Heart right ventricle (tissue), 16 donors: ENCODE results near the gene CHST1. TPM values are rescaled to one million over a fixed set of nuclear protein-coding genes. Genes with fewer than 3 reads are reported as not detected.

Experiments used
- ATAC-seq, 8 donors: fragments of 200-7000 bp; cut with Tn5 transposase; one replicate each; pipeline ENCODE4 v1.9.1; 2020; ENCODE audit warnings: mild to moderate bottlenecking in 8 of 8, moderate library complexity in 8 of 8, moderate number of reproducible peaks in 1 of 8
- DNase-seq, 2 donors: peaks; one replicate each; pipeline ENCODE4 v3.0.0-alpha.2; 2020
- H3K27ac ChIP-seq, 10 donors: fragments of 200-600 bp; sonication (generic) in 2 of 10; one replicate each; pipeline versions ENCODE4 v1.5.0 to v1.8.0; 2020 to 2022; ENCODE audit warnings: mild to moderate bottlenecking in 3 of 10
- H3K27me3 ChIP-seq, 7 donors: fragments of 200-600 bp; one replicate each; pipeline ENCODE4 v1.8.0; 2021 to 2022; ENCODE audit warnings: mild to moderate bottlenecking in 2 of 7
- H3K36me3 ChIP-seq, 9 donors: fragments of 200-600 bp; sonication (generic) in 1 of 9; one replicate each; pipeline versions ENCODE4 v1.5.0 to v1.8.0; 2020 to 2022; ENCODE audit warnings: mild to moderate bottlenecking in 2 of 9
- H3K4me1 ChIP-seq, 9 donors: fragments of 200-600 bp; sonication (generic) in 1 of 9; one replicate each; pipeline versions ENCODE4 v1.5.0 to v1.8.0; 2020 to 2022; ENCODE audit warnings: mild to moderate bottlenecking in 4 of 9
- H3K4me3 ChIP-seq, 10 donors: fragments of 200-600 bp; sonication (generic) in 2 of 10; one replicate each; pipeline versions ENCODE4 v1.5.0 to v1.8.0; 2020 to 2022; ENCODE audit warnings: mild to moderate bottlenecking in 7 of 10, moderate library complexity in 2 of 10
- H3K9me3 ChIP-seq, 11 donors: fragments of 200-600 bp in 10 of 11; sonication (generic) in 2 of 11; one replicate each; pipeline versions ENCODE4 v1.5.0 to v1.8.0; 2013 to 2022; ENCODE audit warnings: mild to moderate bottlenecking in 2 of 11, control low read depth in 1 of 11, moderate library complexity in 1 of 11
- CTCF ChIP-seq, 9 donors: fragments of 200-600 bp; sonication (generic) in 2 of 9; IDR thresholded peaks; one replicate each; pipeline versions ENCODE4 v1.5.0 to v1.8.0; 2021 to 2022; ENCODE audit warnings: antibody characterized with exemption in 9 of 9, mild to moderate bottlenecking in 5 of 9, moderate library complexity in 1 of 9
- WGBS, 2 donors: extraction: QIAGEN DNeasy Blood & Tissue Kit; methylation state at CpG; one replicate each; pipeline ENCODE4 v1.1.7; 2013; ENCODE audit warnings: inconsistent platforms in 1 of 2; 5-methylcytosine and 5-hydroxymethylcytosine counted together
- intact Hi-C, 10 donors: fragments of 100-400 bp; cut with DNase I; formaldehyde crosslinking; loops; one replicate each; pipeline versions ENCODE4 v1.11.1 to v1.14.2; 2022
- polyA plus RNA-seq, 2 donors: library from polyadenylated mRNA; stranded (reverse); fragments of 200-250 nt; gene quantifications; one replicate each; pipeline ENCODE4 v1.2.3, GENCODE V29; 2013
- total RNA-seq, 10 donors: library from RNA; stranded (reverse); fragmentation: NEBNext Ultra II Directional in 3 of 10; extraction: Animal tissue kit (Norgen Biotek cat#: 25700) in 3 of 10; gene quantifications; one replicate each; pipeline versions ENCODE4 v1.2.1 to v1.2.4, GENCODE V29; 2021 to 2023
- donor health status: Arrhythmogenic right ventricular cardiomyopathy.
- donor health status: ischemic (EF 13 %, LVEDD 7.1; RV severe dilation, severe dysfunction).
- donor health status: healthy with polysubstance abuse.
- donor health status: DM: no; HTN: yes; CAD: no.
- donor health status: DM: no; HTN: no; CAD: no.
- donor health status: ischemic (EF 25% LVEDD 6.9; RV normal size, moderate dysfunction).
- donor health status: ischemic (EF 25% LVEDD 5.7; RV mildly dilated, moderate dysfunction).
- donor health status: healthy.
- donor health status: DM: yes; HTN: yes; CAD: no.
- donor health status: Ischemic cardiomyopathy.
- donor health status: ischemic (EF 35%, LVEDD 5.7; RV mildly dilated, moderate dysfunction).
- donor health status: nonischemic (EF 11% LVEDD 7.7; RV severe dilation, severe dysfunction).
- donor health status: DM: yes; HTN: yes; CAD: no.
- donor health status: PGD.
- donor health status: ischemic (EF 29% LVEDD 5.4; RV normal size, mild dysfunction).
- donor health status: nonischemic (EF 23%, LVEDD 6.1; RV moderate dilation, normal function).

The CHST1 gene
- total and polyA plus RNA-seq, 12 donors = 0.53 to 7.7 (median 1.9) TPM

GRCh38 chr11:45685964-45686537 is 20.6 kb upstream of the CHST1 start:
- Histone ChIP-seq H3K36me3 (no peaks in the 10 kb centered on the region), H3K9me3 (no peaks in the 10 kb centered on the region), H3K4me1 (peaks cover 0 to 10% (median 0%) of the 10 kb centered on the region in 9 donors), H3K4me3 (no peak overlapping the region), H3K27me3 (peaks cover 0 to 23% (median 0%) of the 10 kb centered on the region in 7 donors), H3K27ac (no peak overlapping the region)
- no peak for TF ChIP-seq CTCF (IDR thresholded peaks at IDR 0.05)
- DNase-seq = no peak
- ATAC-seq = no peak
- 85 to 86% methylated on average over 7 of the region's 7 CpGs for WGBS, 2 donors
- intact Hi-C loops = no loop called here

- no peak overlapping the region for H3K27ac ChIP-seq
- intact Hi-C loops = no loop called here
- H3K4me3 ChIP-seq = no peak overlapping the region
- no peaks in the 10 kb centered on the region for H3K36me3 ChIP-seq
- H3K4me1 ChIP-seq = peaks cover 0 to 10% (median 0%) of the 10 kb centered on the region in 9 donors
- TF ChIP-seq CTCF (IDR thresholded peaks at IDR 0.05) = no peak
- H3K9me3 ChIP-seq = no peaks in the 10 kb centered on the region
- H3K27me3 ChIP-seq = peaks cover 0 to 25% (median 0%) of the 10 kb centered on the region in 7 donors
- ATAC-seq (no peak), DNase-seq (no peak)
- WGBS, 2 donors = 70 to 83% methylated on average over 6 of the region's 6 CpGs
Observed at GRCh38 chr11:45684440-45684839, 19.0 kb upstream of the CHST1 start.

DNA sequence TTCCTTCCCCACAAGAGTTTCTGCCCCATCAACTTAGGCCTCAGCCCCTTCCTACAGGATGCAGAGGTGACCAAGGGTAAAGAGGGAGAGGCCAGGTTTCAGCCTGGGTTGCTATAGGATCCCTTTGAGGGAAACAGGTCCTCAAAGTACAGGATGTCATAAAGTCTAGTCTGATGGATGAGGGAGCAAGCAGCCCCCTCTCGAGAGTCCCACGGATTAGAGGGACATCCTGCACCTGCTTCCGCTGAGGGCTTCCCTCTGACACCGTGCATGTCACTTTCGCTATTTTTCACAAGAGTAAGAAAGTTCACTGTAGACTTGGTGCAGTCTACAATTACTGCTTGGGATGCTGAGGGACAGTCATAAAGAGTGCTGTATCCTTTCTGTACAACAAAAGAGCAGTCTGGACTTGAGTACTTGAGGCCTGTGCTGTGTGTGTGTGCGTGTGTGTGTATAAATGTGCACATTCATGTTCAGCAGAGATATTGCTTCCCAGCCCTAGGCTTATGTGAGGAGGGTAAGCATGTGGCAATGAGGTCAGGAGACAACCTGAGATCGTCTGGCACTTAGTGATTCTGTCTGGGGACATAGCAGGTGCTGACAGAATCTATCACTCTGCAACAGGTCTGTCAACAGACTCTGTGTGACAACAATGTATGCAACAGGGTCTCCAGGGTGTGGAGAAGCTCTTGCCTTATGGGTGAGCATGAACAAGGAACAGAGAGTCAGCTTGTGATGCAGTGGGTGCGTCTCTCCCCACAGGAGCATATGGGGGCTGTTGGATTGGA is 18.0 kb upstream of the CHST1 start:
- Histone ChIP-seq H3K9me3 (no peaks in the 10 kb centered on the region), H3K27me3 (peaks cover 0 to 25% (median 0%) of the 10 kb centered on the region in 7 donors), H3K27ac (no peak overlapping the region), H3K36me3 (no peaks in the 10 kb centered on the region), H3K4me3 (no peak overlapping the region), H3K4me1 (peaks cover 0 to 10% (median 0%) of the 10 kb centered on the region in 9 donors)
- 72 to 79% methylated on average over 8 of the region's 8 CpGs for WGBS, 2 donors
- ATAC-seq (no peak), DNase-seq (no peak)
- TF ChIP-seq CTCF (IDR thresholded peaks at IDR 0.05) = no peak
- intact Hi-C loops = no loop called here

- intact Hi-C loops = no loop called here
- no peak for TF ChIP-seq CTCF (IDR thresholded peaks at IDR 0.05)
- WGBS, 2 donors = 76 to 82% methylated on average over 7 of the region's 7 CpGs
Observed at GRCh38 chr11:45679806-45680205, 14.4 kb upstream of the CHST1 start.

More at GRCh38 chr11:45679806-45680205, 14.4 kb upstream of the CHST1 start:
- Histone ChIP-seq H3K27me3 (peaks cover 0 to 12% (median 0%) of the 10 kb centered on the region in 7 donors), H3K4me3 (no peak overlapping the region), H3K36me3 (no peaks in the 10 kb centered on the region), H3K27ac (no peak overlapping the region), H3K4me1 (peaks cover 0 to 3% (median 0%) of the 10 kb centered on the region in 9 donors), H3K9me3 (no peaks in the 10 kb centered on the region)
- ATAC-seq (no peak), DNase-seq (no peak)
